HG03135 (cell line): ENCODE data around the gene NOLC1.

ENCODE experiments used
- ATAC-seq: cut with Tn5 transposase; IDR thresholded peaks from one replicate; pipeline ENCODE4 v1.9.1; 2021; ENCODE audit warnings: mild to moderate bottlenecking, moderate library complexity; ENCODE audit not compliant: unreplicated experiment

Gene NOLC1

GRCh38 chr10:102151774-102152544 lies at the start of gene NOLC1:
TSS of gene NOLC1 (plus strand) at chr10:102152389. CDS start at chr10:102152411, 22 bp downstream.
- ATAC-seq, result peak; percentile 89

GRCh38 chr10:102102421-102102820 lies 49.8 kb upstream of the NOLC1 start:
- ATAC-seq, result no peak

GRCh38 chr10:102106998-102107397 lies 45.2 kb upstream of the NOLC1 start:
- ATAC-seq, result no peak

GRCh38 chr10:102109166-102110116 lies 42.7 kb upstream of the NOLC1 start:
- ATAC-seq, result no peak

- no peak for ATAC-seq
These were observed 40.9 kb upstream of the NOLC1 start for GRCh38 chr10:102111276-102111675.

- ATAC-seq, result no peak
These were observed 39.9 kb upstream of the NOLC1 start for GRCh38 chr10:102112210-102112817.

- ATAC-seq, result no peak
These were observed 38.8 kb upstream of the NOLC1 start for GRCh38 chr10:102113261-102113955.

GRCh38 chr10:102113956-102114857 lies 38.0 kb upstream of the NOLC1 start:
- ATAC-seq, result peak; percentile 31

- ATAC-seq, result peak; percentile 50
These were observed 37.1 kb upstream of the NOLC1 start for GRCh38 chr10:102114861-102115618.

GRCh38 chr10:102115775-102116174 lies 36.4 kb upstream of the NOLC1 start:
- no peak for ATAC-seq

GRCh38 chr10:102116656-102117055 lies 35.5 kb upstream of the NOLC1 start:
- ATAC-seq, result no peak

GRCh38 chr10:102117391-102118159 lies 34.6 kb upstream of the NOLC1 start:
- ATAC-seq, result no peak

- no peak for ATAC-seq
These were observed 33.3 kb upstream of the NOLC1 start for GRCh38 chr10:102118867-102119266.

- ATAC-seq, result no peak
These were observed 32.6 kb upstream of the NOLC1 start for GRCh38 chr10:102119417-102120141.

GRCh38 chr10:102120142-102120990 lies 31.8 kb upstream of the NOLC1 start, which contains the start of gene LDB1:
TSS of gene LDB1 (minus strand) at chr10:102120368. CDS start at chr10:102120110, 258 bp downstream.
- peak; percentile 59 for ATAC-seq

GRCh38 chr10:102120991-102121738 lies 31.0 kb upstream of the NOLC1 start:
- no peak for ATAC-seq
